NCI-H345 treated with DMSO at 0.1 percent for 48 hours (cell line): ENCODE measurements around the gene LPAR5.
"Not testable (repeated sequence)": the region's sequence is repeated elsewhere in the genome, so short reads cannot be mapped to it uniquely, and the experiment has no call there.

Experiments
- DNase-seq: peaks from one replicate; lab custom pipeline; 2025; ENCODE audit not compliant: unreplicated experiment; lab: John Stamatoyannopoulos, UW

LPAR5 gene

GRCh38 chr12:6607751-6608591 lies 27.8 kb downstream of the LPAR5 start:
- DNase-seq, result peak; percentile 81

DNA sequence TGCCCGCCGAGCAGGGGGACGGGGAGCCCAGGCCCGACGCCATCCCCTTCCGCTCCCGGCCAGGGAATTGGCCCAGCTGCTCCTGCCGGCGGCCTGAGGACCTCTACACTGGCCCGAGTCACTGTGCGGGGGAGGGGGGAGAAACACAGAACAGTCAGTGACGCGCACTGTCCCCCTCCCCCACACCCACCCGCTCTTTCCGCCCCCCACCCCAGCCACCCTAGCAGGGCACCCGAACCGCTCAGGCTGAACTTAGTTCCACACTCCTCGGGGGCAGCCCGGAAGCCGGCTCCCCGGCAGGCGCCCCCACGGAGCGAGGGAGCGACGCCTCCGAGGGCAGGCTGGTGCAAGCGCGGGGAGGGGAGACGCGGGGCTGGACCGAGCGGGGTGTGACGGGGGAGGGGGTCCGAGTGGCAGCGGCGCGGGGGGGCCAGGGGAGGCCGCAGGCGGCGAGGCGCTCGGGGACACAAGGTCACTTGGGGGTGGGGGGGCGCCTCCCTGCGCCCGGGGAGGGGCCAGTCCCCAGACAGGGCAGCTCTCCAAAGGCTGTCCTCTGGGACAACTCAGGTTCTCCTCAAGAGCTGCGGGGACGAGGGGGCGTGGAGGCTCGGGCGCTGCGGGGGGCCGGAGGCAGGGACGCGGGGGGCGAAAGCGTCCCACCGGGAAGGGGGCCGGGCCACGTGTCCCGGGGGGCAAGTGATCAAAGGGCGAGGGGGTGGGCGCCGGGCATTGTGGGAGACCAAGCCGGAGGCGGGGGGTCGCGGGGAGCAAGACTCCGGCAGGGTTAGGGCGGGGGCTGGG lies 29.2 kb downstream of the LPAR5 start:
- DNase-seq, result no peak

GRCh38 chr12:6605421-6606330 lies 30.1 kb downstream of the LPAR5 start:
- no peak for DNase-seq

DNA sequence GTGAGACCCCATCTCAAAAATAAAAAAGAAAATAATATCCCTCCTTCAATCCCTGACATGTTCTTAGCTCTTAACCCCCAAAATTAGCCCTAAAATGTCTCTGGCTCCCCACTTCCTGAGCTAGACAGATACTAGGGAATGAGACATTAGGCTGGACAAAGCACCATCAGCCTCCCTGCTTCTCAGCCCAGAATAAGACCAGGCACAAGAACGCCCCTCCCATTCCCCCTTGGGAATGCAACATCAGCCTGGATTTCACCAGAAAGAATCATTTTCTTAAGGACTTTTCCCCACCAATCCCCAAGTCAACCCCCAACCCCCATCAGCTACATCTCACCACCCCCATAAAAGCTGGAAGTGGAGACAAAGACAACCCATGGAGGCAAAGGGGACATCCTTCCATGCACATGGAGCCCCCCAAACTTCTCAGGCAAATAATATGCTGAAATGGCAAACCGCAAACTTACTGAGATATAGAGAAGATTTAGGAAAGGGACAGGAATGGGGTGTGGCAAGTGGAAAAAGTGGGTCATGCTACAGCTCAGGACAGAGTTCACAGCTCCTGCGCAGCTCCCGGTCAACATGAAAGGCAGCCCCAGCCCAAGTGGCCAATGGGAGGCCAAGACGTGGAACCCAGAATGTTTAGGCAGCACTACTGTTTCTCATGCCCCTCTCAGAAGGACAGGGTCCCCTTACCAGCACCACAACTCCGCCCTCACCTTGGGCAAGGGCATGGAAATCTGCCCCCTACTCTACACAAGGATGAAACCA lies 31.3 kb downstream of the LPAR5 start:
- DNase-seq, result no peak

DNA sequence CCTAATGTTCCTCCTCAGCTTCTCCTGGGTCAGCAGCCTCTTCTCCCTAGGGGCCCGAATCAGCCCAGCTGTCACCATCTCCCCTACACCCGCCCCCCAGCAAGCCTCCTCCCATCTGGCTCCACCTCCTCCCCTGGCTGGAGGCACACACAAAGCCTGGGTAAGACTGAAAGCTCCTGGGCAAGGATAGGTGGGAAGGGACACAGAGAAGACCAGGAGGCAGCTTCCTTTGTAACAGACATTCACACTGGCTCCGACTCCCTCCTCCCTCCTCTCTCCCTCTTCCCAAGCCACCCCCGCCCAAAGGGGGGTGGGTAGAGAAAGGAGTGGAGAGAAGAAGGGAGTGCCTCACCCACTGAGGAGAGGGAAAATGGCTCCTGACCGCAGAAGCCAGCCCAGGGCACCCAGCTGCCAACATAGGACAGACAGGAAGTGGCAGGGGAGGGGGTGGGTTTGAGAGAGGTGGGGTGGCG lies 32.6 kb downstream of the LPAR5 start:
- no peak for DNase-seq

GRCh38 chr12:6602526-6602925 lies 33.2 kb downstream of the LPAR5 start:
- DNase-seq, result no peak

- DNase-seq, result not testable (repeated sequence)
Measured at GRCh38 chr12:6595673-6596072, 40.1 kb downstream of the LPAR5 start.

DNA sequence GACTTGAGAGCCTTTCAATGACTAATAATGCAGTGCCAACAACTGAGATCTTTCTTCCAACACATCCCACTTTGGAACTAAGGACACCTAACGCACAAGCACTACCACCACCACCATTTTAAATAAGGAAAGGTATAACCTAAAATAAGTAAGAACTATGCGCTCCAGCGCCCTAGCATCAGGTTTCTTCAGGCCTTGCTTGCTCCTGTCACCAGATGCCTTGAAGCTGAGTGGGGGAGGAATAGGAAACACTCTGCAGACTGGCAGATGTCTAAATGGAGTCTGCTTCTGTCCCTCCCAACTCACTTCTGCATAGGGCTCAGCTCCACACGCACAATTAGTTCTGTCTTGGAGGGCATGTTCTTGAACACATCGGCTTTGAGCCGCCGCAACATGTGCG lies 43.7 kb downstream of the LPAR5 start:
- no peak for DNase-seq

GRCh38 chr12:6586569-6586968 lies 49.2 kb downstream of the LPAR5 start:
- DNase-seq, result not testable (repeated sequence)

GRCh38 chr12:6584293-6584692 lies 51.5 kb downstream of the LPAR5 start:
- no peak for DNase-seq

GRCh38 chr12:6582959-6583358 lies 52.8 kb downstream of the LPAR5 start:
- DNase-seq, result no peak

- DNase-seq, result no peak
Measured at GRCh38 chr12:6582196-6582595, 53.6 kb downstream of the LPAR5 start.

DNA sequence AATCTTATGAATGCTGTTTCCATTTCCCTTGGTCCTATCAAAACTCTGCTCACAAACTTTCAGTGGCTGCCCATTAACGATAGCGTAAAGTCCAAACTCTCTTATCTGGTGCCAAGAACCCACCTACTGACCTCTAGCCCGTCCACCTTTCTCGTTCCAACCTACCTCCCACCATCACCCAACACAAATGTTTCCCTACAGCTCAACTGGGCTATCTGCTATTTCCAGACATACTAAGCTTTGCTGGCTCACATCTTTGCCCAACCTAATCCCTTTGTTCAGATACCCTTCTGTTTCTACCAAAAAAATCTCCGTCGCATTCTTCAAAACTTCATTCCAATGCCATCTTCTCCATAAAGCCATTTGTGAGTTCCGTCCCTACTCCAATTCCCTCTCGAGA lies 60.1 kb downstream of the LPAR5 start:
- DNase-seq, result no peak

GRCh38 chr12:6574576-6575295 lies 61.0 kb downstream of the LPAR5 start:
- DNase-seq, result no peak

DNA sequence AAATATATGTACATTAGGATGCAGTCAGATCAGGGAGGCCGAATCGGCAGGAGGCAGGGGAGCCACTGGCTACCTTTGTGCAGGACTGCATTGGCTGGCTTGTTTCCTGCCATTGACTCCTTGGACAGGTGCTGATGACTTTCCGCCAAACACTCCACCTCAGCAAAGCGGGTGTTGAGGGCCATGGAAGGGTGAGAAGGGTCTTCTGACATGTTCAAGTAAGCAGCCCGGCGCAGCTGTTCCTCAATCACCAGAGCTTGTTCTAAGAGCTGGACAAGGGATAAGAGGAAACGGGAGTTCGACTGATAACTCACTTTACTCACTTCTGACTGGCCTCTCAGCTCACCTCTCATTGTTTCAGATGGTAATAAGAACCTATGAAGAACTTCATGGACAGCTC lies 62.8 kb downstream of the LPAR5 start:
- no peak for DNase-seq

- peak; percentile 17 for DNase-seq
Measured at GRCh38 chr12:6570264-6570887, 65.4 kb downstream of the LPAR5 start.

DNA sequence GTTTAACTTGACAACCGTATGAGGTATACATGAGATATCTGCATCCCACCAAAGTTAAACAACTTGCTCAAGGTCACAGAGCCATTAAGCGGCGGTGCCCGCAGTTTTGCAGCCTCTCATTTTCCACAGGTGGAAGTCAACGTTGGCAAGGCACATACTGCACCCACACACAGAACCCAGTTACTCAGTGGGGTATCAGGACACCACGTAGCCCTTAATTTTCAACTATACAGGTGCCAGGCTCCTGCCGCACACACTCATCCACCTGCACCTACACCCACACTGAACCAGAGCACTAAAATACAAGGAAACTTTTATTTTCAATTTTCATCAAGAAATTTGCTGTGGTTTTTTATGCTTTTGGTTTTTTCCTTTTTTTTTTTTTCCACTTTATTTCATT lies 66.0 kb downstream of the LPAR5 start:
- DNase-seq, result no peak

DNA sequence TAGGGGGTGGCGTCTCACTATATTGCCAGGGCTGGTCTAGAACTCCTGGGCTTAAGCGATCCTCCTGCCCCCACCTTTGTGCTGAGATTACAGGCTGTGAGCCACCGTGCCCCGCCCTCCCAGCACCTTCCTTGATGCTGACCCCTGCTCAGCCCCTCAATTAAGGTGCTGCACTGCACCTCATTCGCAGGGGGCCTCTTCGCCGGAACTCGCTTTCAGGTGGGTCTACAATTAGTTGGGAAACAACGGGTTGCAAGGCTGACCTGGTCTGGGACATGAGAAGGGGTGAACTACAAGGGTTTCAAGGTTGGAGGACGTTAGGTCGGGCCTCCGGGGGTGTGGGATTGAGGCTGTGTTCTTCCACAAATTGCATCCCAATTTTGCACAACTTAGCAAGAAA lies 66.4 kb downstream of the LPAR5 start:
- DNase-seq, result no peak
